ENCODE results near the gene KIFAP3.

Gene KIFAP3

GRCh38 chr1:169892927-169893644 is 181.4 kb downstream of the KIFAP3 start:
- peaks cover 3% of the 10 kb centered on the region for H3K79me2 ChIP-seq (ENCODE audit: control insufficient read depth, insufficient read depth, low read length)
- H3K56ac ChIP-seq (ENCODE audit: low read length): peak overlapping the region; percentile 98
- H3K9ac ChIP-seq (ENCODE audit: low read length): peak overlapping the region; percentile 88
- H2AK5ac ChIP-seq (ENCODE audit: low read length): no peak overlapping the region
- H3K27me3 ChIP-seq (ENCODE audit: insufficient read depth, low read length, poor library complexity): no peaks in the 10 kb centered on the region
- no peak overlapping the region for H2BK120ac ChIP-seq (ENCODE audit: low read depth, low read length)
- H2BK5ac ChIP-seq (ENCODE audit: low read length): no peak overlapping the region
- H3K79me1 ChIP-seq (ENCODE audit: low read length): peaks cover 7% of the 10 kb centered on the region
- no peak overlapping the region for H4K5ac ChIP-seq (ENCODE audit: low read length)
- H3K4me2 ChIP-seq (ENCODE audit: low read length): peak overlapping the region; percentile 66
- H3K4me3 ChIP-seq (ENCODE audit: low read length): peak overlapping the region; percentile 81
- no peak for DNase-seq
- H3K36me3 ChIP-seq (ENCODE audit: control insufficient read depth, insufficient read depth, low read length): no peaks in the 10 kb centered on the region
- no peak overlapping the region for H2BK15ac ChIP-seq (replicated peaks; ENCODE audit: low read depth)
- H4K8ac ChIP-seq (ENCODE audit: low read depth, low read length): no peak overlapping the region
- H3K4me1 ChIP-seq (ENCODE audit: control insufficient read depth, low read depth, low read length): peaks cover 11% of the 10 kb centered on the region
- peak overlapping the region; percentile 41 for H3K18ac ChIP-seq (ENCODE audit: low read length)
- peak overlapping the region; percentile 26 for H3K23ac ChIP-seq (ENCODE audit: low read length)
- H3K27ac ChIP-seq (ENCODE audit: low read depth, low read length): no peak overlapping the region
- no peak overlapping the region for H3K4ac ChIP-seq (ENCODE audit: low read depth, low read length)
- WGBS (ENCODE audit: extremely low coverage, insufficient coverage, low lambda C conversion rate): no CpG with 5 or more reads among the region's 51 CpGs

DNA sequence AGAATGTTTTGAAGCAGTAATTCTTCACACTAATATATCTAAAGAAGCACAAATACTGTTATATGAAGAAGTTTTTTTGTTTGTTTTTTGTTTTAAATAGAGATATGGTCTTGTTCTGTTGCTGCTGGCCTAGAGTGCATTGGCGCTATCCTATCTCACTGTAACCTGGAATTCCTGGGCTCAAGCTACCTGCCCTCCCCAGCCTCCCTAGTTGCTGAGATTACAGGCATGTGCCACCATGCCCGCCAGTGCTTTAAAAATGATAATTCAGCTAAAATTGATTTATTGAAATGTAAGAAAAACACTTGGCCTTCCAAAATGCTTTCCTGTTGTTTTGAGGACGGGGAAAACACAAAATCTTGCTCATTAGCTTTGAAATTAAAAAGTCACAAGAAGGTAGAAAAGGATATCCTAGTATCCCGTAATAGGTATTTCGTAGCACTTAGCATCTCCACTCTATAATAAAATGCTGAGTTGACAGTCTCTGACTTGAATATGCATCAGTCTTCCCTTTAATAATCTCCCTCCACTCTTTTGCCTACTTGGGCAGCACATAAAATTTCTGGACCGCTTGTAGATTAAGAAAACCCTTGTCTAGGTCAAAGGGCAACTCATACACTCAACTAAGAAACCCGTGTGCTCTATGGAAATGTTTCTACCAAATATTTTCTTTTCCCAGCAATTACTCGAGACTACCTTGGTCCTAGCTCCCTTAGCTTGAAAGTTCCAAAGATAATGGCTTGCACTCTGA is 182.1 kb downstream of the KIFAP3 start:
- Histone ChIP-seq H2BK5ac (ENCODE audit: low read length) (no peak overlapping the region), H3K4ac (ENCODE audit: low read depth, low read length) (no peak overlapping the region), H2BK120ac (ENCODE audit: low read depth, low read length) (no peak overlapping the region), H2BK15ac (replicated peaks; ENCODE audit: low read depth) (no peak overlapping the region), H4K5ac (ENCODE audit: low read length) (no peak overlapping the region), H3K79me1 (ENCODE audit: low read length) (peaks cover 7% of the 10 kb centered on the region), H3K18ac (ENCODE audit: low read length) (no peak overlapping the region), H3K36me3 (ENCODE audit: control insufficient read depth, insufficient read depth, low read length) (no peaks in the 10 kb centered on the region), H2AK5ac (ENCODE audit: low read length) (no peak overlapping the region), H3K27me3 (ENCODE audit: insufficient read depth, low read length, poor library complexity) (no peaks in the 10 kb centered on the region), H3K23ac (ENCODE audit: low read length) (no peak overlapping the region), H3K4me2 (ENCODE audit: low read length) (peak overlapping the region; percentile 66), H3K4me1 (ENCODE audit: control insufficient read depth, low read depth, low read length) (peaks cover 11% of the 10 kb centered on the region), H3K9ac (ENCODE audit: low read length) (peak overlapping the region; percentile 88), H3K27ac (ENCODE audit: low read depth, low read length) (no peak overlapping the region), H4K8ac (ENCODE audit: low read depth, low read length) (no peak overlapping the region), H3K79me2 (ENCODE audit: control insufficient read depth, insufficient read depth, low read length) (peaks cover 3% of the 10 kb centered on the region), H3K56ac (ENCODE audit: low read length) (peak overlapping the region; percentile 98), H3K4me3 (ENCODE audit: low read length) (peak overlapping the region; percentile 81)
- no CpG with 5 or more reads among the region's 8 CpGs for WGBS (ENCODE audit: extremely low coverage, insufficient coverage, low lambda C conversion rate)
- no peak for DNase-seq

- H3K79me2 ChIP-seq (ENCODE audit: control insufficient read depth, insufficient read depth, low read length): peaks cover 3% of the 10 kb centered on the region
- no CpG with 5 or more reads among the region's 2 CpGs for WGBS (ENCODE audit: extremely low coverage, insufficient coverage, low lambda C conversion rate)
- H3K4me1 ChIP-seq (ENCODE audit: control insufficient read depth, low read depth, low read length): peaks cover 11% of the 10 kb centered on the region
- no peak overlapping the region for H2AK5ac ChIP-seq (ENCODE audit: low read length)
- no peak overlapping the region for H3K4me3 ChIP-seq (ENCODE audit: low read length)
- no peak overlapping the region for H4K8ac ChIP-seq (ENCODE audit: low read depth, low read length)
- H4K5ac ChIP-seq (ENCODE audit: low read length): no peak overlapping the region
- H2BK120ac ChIP-seq (ENCODE audit: low read depth, low read length): no peak overlapping the region
- no peak overlapping the region for H2BK15ac ChIP-seq (replicated peaks; ENCODE audit: low read depth)
- no peak for DNase-seq
- H3K9ac ChIP-seq (ENCODE audit: low read length): no peak overlapping the region
- peaks cover 7% of the 10 kb centered on the region for H3K79me1 ChIP-seq (ENCODE audit: low read length)
- H3K18ac ChIP-seq (ENCODE audit: low read length): no peak overlapping the region
- H3K4ac ChIP-seq (ENCODE audit: low read depth, low read length): no peak overlapping the region
- H2BK5ac ChIP-seq (ENCODE audit: low read length): no peak overlapping the region
- H3K36me3 ChIP-seq (ENCODE audit: control insufficient read depth, insufficient read depth, low read length): no peaks in the 10 kb centered on the region
- H3K56ac ChIP-seq (ENCODE audit: low read length): no peak overlapping the region
- no peak overlapping the region for H3K4me2 ChIP-seq (ENCODE audit: low read length)
- H3K27me3 ChIP-seq (ENCODE audit: insufficient read depth, low read length, poor library complexity): no peaks in the 10 kb centered on the region
- H3K27ac ChIP-seq (ENCODE audit: low read depth, low read length): no peak overlapping the region
- H3K23ac ChIP-seq (ENCODE audit: low read length): no peak overlapping the region
These were observed 183.0 kb downstream of the KIFAP3 start for GRCh38 chr1:169891539-169891885.

DNA sequence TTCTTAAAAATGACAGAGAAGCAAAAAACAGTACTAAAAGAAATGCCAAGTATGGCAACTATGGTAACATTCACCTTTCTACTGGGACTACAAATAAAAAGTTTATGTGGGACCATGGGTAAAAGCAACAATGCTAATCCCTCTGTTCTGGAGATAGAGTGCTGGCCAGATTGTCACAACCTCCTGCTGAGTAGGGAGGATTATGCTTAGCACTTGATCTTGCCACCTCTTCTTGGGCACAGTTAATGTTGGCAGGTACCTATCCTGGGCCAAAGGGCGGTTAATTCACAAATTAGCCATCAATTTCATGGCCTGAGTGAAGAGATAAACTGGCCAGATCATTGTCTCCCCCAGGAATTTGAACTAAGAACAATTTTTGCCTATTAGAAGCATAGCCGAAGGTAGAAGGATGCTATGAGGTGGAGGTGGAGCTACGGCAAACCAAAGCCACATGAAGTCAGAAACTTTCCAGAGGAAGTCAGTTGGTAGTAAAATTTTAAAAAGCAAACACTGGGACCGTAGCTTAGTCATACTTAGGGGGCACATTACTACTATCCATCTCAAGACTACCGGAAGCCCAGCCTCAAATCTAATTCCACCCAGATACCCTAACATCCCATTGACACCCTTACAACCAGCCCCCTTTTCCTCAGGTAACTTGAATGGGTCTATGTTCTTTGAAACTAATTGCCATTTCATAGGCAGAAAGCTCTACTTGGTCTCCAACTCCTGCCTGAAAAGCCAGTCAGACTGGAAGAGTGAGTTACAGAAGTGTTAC is 183.5 kb downstream of the KIFAP3 start:
- Histone ChIP-seq H4K8ac (ENCODE audit: low read depth, low read length) (no peak overlapping the region), H3K36me3 (ENCODE audit: control insufficient read depth, insufficient read depth, low read length) (no peaks in the 10 kb centered on the region), H3K4ac (ENCODE audit: low read depth, low read length) (no peak overlapping the region), H3K79me2 (ENCODE audit: control insufficient read depth, insufficient read depth, low read length) (peaks cover 3% of the 10 kb centered on the region), H3K56ac (ENCODE audit: low read length) (no peak overlapping the region), H3K27me3 (ENCODE audit: insufficient read depth, low read length, poor library complexity) (no peaks in the 10 kb centered on the region), H4K5ac (ENCODE audit: low read length) (no peak overlapping the region), H3K18ac (ENCODE audit: low read length) (no peak overlapping the region), H3K9ac (ENCODE audit: low read length) (no peak overlapping the region), H3K4me1 (ENCODE audit: control insufficient read depth, low read depth, low read length) (peaks cover 11% of the 10 kb centered on the region), H2BK5ac (ENCODE audit: low read length) (no peak overlapping the region), H2BK120ac (ENCODE audit: low read depth, low read length) (no peak overlapping the region), H3K23ac (ENCODE audit: low read length) (no peak overlapping the region), H3K27ac (ENCODE audit: low read depth, low read length) (no peak overlapping the region), H3K4me3 (ENCODE audit: low read length) (no peak overlapping the region), H3K4me2 (ENCODE audit: low read length) (no peak overlapping the region), H2AK5ac (ENCODE audit: low read length) (no peak overlapping the region), H3K79me1 (ENCODE audit: low read length) (peaks cover 7% of the 10 kb centered on the region), H2BK15ac (replicated peaks; ENCODE audit: low read depth) (no peak overlapping the region)
- peak; percentile 82 for DNase-seq
- no CpG with 5 or more reads among the region's 5 CpGs for WGBS (ENCODE audit: extremely low coverage, insufficient coverage, low lambda C conversion rate)

DNA sequence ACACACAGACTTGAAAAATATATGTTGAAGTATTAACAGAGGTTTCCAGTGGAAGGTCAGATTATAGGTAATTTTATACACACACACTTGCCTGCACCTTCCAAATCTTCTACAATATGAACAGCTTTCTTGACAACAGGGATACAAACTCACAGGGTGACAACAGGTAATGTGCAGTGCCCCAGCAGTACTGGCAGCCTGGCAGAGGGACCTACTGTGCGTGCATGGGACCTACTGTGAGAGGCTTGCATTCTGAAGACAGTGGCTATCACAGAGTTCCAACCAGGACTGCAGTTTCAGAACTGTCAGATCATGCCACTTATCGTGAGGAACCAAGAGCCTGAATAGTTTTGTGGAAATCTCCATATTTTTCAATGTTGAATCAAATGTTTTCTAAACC is 184.6 kb downstream of the KIFAP3 start:
- WGBS (ENCODE audit: extremely low coverage, insufficient coverage, low lambda C conversion rate): no CpG with 5 or more reads among the region's 2 CpGs

More for the DNA sequence above, 184.6 kb downstream of the KIFAP3 start:
- no peak overlapping the region for H4K5ac ChIP-seq (ENCODE audit: low read length)
- no peak overlapping the region for H2BK15ac ChIP-seq (replicated peaks; ENCODE audit: low read depth)
- no peak overlapping the region for H3K18ac ChIP-seq (ENCODE audit: low read length)
- H3K4ac ChIP-seq (ENCODE audit: low read depth, low read length): no peak overlapping the region
- peaks cover 11% of the 10 kb centered on the region for H3K4me1 ChIP-seq (ENCODE audit: control insufficient read depth, low read depth, low read length)
- peaks cover 3% of the 10 kb centered on the region for H3K79me2 ChIP-seq (ENCODE audit: control insufficient read depth, insufficient read depth, low read length)
- H2AK5ac ChIP-seq (ENCODE audit: low read length): no peak overlapping the region
- peaks cover 7% of the 10 kb centered on the region for H3K79me1 ChIP-seq (ENCODE audit: low read length)
- no peak for DNase-seq
- no peak overlapping the region for H3K9ac ChIP-seq (ENCODE audit: low read length)
- H3K4me2 ChIP-seq (ENCODE audit: low read length): no peak overlapping the region
- H4K8ac ChIP-seq (ENCODE audit: low read depth, low read length): no peak overlapping the region
- H3K23ac ChIP-seq (ENCODE audit: low read length): no peak overlapping the region
- no peaks in the 10 kb centered on the region for H3K36me3 ChIP-seq (ENCODE audit: control insufficient read depth, insufficient read depth, low read length)
- H3K27ac ChIP-seq (ENCODE audit: low read depth, low read length): no peak overlapping the region
- no peak overlapping the region for H3K4me3 ChIP-seq (ENCODE audit: low read length)
- no peaks in the 10 kb centered on the region for H3K27me3 ChIP-seq (ENCODE audit: insufficient read depth, low read length, poor library complexity)
- H2BK5ac ChIP-seq (ENCODE audit: low read length): no peak overlapping the region
- H2BK120ac ChIP-seq (ENCODE audit: low read depth, low read length): no peak overlapping the region
- H3K56ac ChIP-seq (ENCODE audit: low read length): no peak overlapping the region

All from mesendoderm (in vitro differentiated cells).